Ishikawa (cell line): ENCODE results near the gene LAMB3.

Source experiments
- EP300 ChIP-seq: IDR thresholded peaks from 2 replicates; pipeline ENCODE4 v1.6.1; 2012; ENCODE audit warnings: borderline replicate concordance
- REST ChIP-seq: IDR thresholded peaks from 2 replicates; pipeline ENCODE4 v1.6.1; 2012; ENCODE audit warnings: low read depth, mild to moderate bottlenecking

GRCh38 chr1:209626346-209627026, 25.7 kb downstream of the LAMB3 start:
- TF ChIP-seq EP300 (no peak), REST (no peak)
